SW 1271 (cell line): Measurements from ENCODE around the gene KDM2A.
A peak's percentile ranks its signal among the peaks of the same experiment; 100 is the strongest.
"Not testable (repeated sequence)": the region's sequence is repeated elsewhere in the genome, so short reads cannot be mapped to it uniquely, and the experiment has no call there.

Experiments used
- DNase-seq, 2 experiments: peaks; one replicate each; lab custom pipeline; 2025; lab: John Stamatoyannopoulos, UW

Gene KDM2A

GRCh38 chr11:67238894-67239782 is 120.1 kb downstream of the KDM2A start:
- no peak for DNase-seq

DNA sequence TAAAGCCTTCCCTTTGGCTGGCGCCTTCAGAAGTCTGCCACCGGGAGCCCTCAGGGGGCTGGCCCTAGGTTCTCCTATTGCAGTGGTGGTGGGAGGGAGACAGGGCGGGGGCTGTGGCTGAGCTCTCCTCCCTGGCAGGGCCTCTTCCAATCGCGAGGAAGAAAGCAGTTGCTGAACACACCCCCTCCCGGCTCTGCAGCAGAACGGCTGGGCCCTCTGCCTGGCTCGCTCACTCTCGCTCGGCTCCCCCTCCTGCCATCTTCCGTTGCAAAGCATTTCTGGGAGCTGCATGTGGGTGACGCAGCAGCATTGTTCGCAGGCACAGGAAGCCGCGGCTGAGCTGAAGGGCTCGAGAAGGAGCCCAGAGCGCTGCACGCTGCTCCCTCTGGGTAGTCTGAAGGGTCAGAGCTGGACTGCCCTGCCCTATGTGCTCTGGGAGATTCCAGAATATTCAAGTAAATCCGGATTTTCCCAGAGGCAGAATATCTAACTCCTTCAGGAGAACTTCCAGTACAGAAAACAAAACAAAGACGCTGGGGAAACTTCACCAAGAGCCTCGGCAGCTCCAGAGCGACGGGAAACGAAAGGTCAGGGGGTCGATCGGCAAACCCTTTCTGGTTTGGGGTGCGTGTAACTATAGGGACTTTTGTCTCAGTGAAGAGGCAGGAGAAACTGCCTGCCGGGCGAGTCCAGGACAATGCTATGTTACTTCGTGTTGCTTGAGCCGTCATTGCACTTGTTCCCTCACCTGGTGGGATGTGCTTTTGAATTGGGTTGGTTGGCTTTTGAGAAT is 120.9 kb downstream of the KDM2A start:
- DNase-seq: peak; percentile 97 to 98

GRCh38 chr11:67240576-67241389 is 121.7 kb downstream of the KDM2A start:
- peak; percentile 43 to 73 for DNase-seq

DNA sequence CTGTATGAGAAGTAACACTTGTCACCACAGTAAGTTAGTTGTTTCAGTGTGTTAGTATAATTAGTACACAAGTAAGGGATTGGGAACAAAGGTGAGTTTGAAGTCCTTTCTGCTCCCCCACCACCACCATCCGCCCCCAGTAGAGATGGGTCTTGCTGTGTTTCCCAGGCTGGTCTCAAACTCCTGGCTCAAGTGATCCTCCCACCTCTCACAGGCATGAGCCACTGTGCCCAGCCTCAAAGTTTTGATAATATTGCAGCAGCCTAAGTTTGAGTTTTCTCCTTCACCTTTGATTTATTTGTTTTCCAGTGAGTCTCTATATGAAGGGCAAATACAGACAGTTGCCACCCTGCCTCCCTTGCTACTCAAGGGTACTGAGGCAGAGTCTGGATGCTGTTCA is 123.5 kb downstream of the KDM2A start:
- DNase-seq: no peak

GRCh38 chr11:67243051-67243450 is 124.0 kb downstream of the KDM2A start:
- no peak for DNase-seq

- DNase-seq: no peak
These were observed 126.0 kb downstream of the KDM2A start for GRCh38 chr11:67245046-67245445.

- DNase-seq: no peak
These were observed 129.0 kb downstream of the KDM2A start for GRCh38 chr11:67247946-67248550.

DNA sequence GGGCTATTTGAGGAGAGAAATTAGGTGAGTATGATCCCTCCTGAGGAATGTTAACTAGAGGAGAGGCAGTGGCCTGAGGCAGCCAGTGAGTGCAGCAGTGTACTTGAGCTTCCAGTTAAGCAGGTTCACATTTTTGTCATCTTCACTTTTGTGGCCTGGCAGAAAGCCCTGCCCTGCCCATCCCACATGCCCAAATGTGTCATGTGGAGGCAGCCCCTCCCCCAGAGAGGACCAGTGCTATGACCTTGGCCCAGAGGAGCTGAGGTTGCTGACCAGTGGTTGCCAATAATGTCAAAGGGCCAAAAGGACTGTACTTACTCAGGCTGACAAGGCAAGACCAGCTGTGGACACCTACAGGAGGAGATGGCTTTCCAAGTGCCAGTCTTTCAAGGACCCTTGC is 129.6 kb downstream of the KDM2A start:
- DNase-seq: no peak

- no peak for DNase-seq
These were observed 131.3 kb downstream of the KDM2A start for GRCh38 chr11:67250059-67251043.

DNA sequence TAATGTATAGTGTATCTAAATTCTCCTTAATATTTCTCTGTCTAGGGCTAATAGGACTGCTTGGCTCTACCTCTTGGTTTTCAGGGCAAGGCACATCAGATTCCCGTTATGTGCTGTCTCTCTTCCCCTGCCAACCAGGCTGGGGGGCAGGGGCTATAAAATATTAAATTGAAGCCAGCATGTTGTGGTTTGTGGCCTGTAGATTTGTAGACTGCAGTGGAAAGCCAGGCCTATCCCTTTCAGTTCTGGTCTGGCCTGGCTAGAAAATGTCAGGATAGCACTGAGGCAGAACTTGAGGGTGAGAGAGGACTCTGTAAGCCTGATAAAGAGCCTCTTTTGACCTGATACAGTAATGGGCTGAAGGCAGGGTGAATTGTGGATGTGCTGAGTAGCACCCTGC is 132.8 kb downstream of the KDM2A start:
- DNase-seq: no peak

- peak in 1 of 2 experiments; percentile 49 for DNase-seq
These were observed 133.8 kb downstream of the KDM2A start for GRCh38 chr11:67252831-67253239.

DNA sequence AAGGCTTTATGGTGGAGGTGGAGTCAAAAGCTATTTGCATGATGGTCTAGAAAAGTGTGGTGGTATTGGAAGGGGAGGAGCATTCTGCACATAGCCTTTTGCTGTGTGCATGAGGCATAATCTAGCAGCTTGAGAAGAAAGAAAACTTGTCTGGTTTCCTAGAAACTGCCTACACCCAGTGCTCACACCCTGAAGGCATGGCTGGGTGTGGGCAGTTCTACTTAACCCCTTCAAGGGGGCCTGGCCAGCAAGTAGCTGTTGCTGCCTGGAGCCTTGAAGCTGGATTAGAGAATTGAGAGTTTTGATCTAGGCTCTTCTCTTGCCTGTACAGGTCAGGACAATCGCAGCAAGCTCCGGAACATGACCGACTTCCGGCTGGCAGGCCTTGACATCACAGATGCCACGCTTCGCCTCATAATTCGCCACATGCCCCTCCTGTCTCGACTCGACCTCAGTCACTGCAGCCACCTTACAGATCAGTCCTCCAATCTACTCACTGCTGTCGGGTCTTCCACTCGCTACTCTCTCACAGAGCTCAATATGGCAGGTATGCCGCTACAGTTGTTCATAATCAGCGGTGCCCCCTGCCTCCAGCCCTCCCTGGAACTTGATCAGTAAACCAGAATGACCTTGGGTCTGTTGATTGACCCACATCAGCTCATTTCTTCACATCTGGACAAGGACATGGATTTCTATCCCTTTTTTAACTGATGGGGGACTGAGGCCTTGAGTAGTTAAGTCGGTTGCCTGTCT is 135.0 kb downstream of the KDM2A start:
- DNase-seq: no peak

DNA sequence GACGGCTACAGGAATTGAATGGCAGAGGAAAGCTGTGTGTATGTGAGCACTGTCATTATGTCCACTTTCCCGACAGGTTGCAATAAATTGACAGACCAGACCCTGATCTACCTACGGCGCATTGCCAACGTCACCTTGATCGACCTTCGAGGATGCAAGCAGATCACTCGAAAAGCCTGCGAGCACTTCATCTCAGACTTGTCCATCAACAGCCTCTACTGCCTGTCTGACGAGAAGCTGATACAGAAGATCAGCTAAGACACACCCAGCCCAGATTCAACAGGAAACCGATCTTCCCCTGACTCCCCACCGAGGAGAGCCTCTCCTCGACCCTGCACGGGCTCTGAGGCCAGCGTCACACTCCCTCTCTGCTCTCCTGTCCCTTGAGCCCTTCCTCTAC is 135.7 kb downstream of the KDM2A start:
- no peak for DNase-seq

DNA sequence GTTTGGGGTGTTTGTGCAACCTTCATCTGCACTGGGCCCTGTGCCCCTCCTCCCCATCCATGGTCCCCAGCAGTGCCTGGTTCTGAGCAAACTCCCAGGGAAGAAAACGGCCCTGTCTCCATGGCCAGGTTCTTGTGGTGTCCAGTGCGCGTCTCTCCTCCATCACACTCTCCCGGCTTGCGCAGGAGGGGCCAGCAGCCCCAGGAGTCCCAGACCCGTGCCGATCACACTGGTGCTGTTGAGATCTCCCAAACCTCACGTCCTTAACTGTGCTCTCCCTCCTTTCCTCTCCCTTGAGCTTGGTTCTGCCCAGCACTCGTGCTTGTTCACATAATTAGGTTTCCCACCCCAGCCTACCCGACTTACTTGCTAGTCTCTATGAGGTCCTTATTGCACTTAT is 136.3 kb downstream of the KDM2A start:
- DNase-seq: no peak

GRCh38 chr11:67255864-67256263 is 136.8 kb downstream of the KDM2A start:
- no peak for DNase-seq

- DNase-seq: no peak
These were observed 137.5 kb downstream of the KDM2A start for GRCh38 chr11:67256477-67257135.

- no peak for DNase-seq
These were observed 141.3 kb downstream of the KDM2A start for GRCh38 chr11:67260406-67260805.

DNA sequence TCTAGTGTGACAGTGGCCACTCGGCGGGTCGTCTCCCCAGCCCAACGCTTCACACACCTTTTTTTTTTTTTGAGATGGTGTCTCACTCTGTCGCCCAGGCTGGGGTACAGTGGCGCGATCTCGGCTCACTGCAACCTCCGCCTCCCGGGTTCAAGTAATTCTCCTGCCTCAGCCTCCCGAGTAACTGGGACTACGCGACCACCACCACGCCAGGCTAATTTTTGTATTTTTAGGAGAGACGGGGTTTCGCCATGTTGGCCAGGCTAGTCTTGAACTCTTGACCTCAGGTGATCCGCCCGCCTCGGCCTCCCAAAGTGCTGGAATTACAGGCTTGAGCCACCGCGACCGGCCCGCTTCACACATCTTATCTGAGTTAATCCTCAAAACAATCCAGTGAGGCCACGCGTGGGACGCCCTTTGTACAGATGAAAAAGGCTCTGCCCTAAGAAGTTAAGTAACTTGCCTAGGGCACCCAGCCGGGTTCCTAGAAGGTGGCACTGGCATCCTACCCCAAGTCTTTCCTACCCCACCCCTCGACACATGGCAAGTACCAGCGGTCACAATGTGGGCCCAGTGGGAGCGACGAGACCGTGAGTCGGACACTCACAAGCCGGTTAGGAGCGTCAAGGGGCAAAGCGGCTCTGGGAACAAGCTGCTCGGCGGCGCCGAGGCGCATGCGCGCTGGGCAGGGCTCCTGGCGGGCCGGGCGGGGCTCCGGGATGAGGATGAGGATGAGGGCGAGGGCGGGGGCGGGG is 142.0 kb downstream of the KDM2A start:
- not testable (repeated sequence) for DNase-seq

DNA sequence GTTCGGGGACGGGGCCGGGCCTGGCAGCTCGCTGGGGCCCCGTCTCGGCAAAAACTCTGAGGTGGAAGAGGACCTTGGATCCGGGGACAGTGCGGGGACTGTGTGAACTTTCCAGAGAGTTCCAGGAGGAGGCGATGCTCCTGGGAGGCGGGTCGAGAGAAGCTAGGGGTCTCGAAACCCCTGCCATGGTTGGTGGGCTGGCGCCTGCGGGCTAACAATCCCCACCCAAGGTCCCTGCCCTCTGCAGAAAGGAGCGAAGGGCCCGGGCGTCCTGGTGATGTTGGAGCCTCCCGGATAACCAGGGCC is 142.5 kb downstream of the KDM2A start:
- DNase-seq: no peak
